ENCODE measurements around the gene INO80D.
"Not testable (repeated sequence)": the region's sequence is repeated elsewhere in the genome, so short reads cannot be mapped to it uniquely, and the experiment has no call there.

INO80D gene, protein sequence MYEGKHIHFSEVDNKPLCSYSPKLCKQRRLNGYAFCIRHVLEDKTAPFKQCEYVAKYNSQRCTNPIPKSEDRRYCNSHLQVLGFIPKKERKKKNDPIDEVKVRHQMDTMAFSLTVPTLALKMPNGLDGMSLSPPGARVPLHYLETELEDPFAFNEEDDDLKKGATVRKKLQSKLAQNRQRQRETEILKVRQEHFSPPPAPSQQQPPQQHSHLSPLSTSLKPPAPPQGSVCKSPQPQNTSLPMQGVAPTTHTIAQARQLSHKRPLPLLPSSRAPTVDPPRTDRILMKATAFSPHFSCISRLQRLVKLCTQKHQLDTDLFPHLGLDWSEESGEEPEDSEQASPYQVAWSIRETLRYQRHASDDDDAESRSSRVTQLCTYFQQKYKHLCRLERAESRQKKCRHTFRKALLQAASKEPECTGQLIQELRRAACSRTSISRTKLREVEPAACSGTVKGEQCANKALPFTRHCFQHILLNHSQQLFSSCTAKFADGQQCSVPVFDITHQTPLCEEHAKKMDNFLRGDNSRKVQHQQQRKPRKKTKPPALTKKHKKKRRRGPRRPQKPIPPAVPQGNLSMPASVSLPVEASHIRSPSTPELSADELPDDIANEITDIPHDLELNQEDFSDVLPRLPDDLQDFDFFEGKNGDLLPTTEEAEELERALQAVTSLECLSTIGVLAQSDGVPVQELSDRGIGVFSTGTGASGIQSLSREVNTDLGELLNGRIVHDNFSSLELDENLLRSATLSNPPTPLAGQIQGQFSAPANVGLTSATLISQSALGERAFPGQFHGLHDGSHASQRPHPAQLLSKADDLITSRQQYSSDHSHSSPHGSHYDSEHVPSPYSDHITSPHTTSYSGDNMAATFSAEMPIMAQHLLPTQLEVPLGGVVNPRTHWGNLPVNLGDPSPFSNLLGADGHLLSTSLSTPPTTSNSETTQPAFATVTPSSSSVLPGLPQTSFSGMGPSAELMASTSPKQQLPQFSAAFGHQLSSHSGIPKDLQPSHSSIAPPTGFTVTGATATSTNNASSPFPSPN

DNA sequence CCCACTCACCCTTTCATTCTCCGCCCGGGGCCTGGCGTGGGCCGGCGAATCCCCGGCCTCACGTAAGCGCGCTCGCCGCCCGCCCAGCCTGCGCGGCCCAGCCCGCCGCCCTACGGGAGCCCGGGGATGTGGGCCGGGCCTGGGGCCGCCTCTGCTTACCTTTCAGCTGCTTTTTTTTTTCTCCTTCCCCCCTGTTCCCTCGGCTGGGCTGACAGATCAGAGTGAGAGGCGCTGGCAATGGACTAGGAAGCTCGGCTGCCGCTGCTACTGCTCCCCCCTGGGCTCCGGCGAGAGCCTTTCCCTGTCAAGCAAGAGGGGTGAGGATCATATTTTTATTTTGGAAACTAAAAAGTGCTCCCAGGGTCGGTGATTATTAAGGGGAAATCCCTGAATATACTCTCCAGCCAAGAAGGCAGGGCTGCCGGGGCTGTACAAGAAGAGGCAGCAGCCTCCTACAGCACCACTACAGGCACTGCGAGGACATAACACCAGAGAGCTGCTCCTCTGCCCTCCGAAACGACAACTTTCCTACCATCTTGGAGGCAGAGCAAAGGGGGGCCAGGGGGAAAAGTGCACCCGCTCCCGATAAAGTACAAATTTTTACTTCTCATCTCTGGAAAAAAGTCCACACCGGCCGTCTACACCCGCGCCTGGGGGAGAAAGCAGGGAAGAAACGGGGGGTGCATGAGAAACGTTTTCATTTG, at the start of gene INO80D:
TSS of gene INO80D (minus strand) at position 433 of the 704 bp plus-strand sequence. CDS start 23,158 bp downstream, outside the sequence.
- DNase-seq (ENCODE audit: low spot score), result peak; percentile 61

GRCh38 chr2:206127656-206128055, 41.7 kb upstream of the INO80D start:
- no peak for DNase-seq (ENCODE audit: low spot score)

DNA sequence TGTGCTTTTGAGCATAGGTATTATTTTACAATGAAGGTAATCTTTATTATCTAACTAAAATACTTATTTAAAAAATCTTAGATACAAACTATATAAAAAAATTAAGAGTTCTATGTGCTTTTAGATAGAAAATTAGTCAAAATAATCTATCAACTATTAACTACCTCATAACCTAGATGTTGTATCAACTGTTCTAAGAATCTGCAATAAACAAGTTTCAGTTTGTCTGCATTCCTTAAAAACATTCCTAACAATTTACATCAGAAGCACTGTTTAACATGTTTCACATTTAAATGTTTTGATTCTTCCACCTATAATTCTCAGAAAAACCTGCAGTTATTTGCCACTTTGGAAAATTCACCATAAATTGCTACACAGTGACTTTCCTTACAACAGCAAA, 39.9 kb upstream of the INO80D start:
- DNase-seq (ENCODE audit: low spot score), result no peak

- DNase-seq (ENCODE audit: low spot score), result not testable (repeated sequence)
Observed at GRCh38 chr2:206122569-206122968, 36.6 kb upstream of the INO80D start.

- DNase-seq (ENCODE audit: low spot score), result no peak
Observed at GRCh38 chr2:206116278-206116677, 30.3 kb upstream of the INO80D start.

DNA sequence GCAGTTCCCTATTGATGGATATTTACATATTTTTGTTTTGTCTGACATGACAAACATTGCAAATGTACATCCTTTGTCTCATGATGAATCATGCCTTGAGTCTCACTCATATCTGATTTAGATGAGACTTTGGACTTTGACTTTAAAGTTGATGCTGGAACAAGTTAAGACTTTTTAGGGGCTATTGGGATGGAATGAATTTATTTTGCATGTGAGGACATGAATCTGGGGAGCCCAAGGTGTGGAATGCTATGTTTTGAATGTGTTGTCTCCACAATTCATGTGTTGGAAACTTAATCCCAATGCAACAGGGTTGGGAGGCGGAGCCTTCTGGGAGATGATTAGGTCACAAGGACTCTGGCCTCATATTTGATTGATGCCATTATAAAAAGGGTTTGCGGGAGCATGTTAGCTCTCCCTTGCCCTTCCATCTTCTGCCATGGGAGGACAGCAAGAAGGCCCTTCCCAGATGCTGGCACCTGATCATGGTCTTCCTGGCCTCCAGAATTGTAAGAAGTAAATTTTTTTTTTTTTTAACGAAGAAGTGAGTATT, 29.1 kb upstream of the INO80D start:
- no peak for DNase-seq (ENCODE audit: low spot score)

- DNase-seq (ENCODE audit: low spot score), result no peak
Observed at GRCh38 chr2:206112846-206113547, 27.0 kb upstream of the INO80D start.

DNA sequence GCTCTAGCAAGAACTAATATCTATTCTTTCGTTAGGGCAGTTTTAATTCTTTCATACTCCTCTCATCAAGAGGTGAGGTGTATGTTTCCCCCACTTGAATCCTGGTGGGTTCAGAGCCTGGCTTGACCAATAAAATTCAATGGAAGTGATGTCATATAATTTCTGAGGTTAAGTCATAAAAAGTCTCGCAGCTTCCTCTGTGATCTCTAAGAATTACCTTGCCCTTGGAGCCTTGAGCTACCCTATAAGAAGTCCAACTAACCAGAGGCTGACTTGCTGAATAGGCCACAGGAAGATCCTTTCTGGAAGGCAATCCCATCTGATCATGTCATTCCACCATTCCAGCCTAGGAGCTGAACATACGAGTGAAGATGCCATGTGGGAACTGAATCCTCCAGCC, 26.1 kb upstream of the INO80D start:
- DNase-seq (ENCODE audit: low spot score), result no peak

GRCh38 chr2:206108713-206109112, 22.7 kb upstream of the INO80D start:
- DNase-seq (ENCODE audit: low spot score), result no peak

DNA sequence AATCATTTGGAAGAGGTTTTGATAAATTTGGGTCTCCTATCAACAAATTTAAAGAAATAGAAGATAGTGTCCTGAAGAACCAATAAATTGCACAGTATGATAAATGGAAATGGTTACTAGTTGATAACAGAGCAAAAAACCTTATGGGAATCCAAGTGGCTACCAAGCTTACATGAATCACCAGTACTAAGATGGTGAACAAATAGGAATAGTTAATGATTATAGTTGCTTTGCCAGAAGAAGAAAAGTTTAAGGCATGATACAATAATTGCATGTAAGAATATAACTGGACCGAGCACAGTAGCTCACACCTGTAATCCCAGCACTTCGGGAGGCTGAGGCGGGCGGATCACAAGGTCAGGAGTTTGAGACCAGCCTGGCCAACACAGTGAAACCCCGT, 19.6 kb upstream of the INO80D start:
- DNase-seq (ENCODE audit: low spot score), result no peak

- DNase-seq (ENCODE audit: low spot score), result no peak
Observed at GRCh38 chr2:206105038-206105437, 19.1 kb upstream of the INO80D start.

DNA sequence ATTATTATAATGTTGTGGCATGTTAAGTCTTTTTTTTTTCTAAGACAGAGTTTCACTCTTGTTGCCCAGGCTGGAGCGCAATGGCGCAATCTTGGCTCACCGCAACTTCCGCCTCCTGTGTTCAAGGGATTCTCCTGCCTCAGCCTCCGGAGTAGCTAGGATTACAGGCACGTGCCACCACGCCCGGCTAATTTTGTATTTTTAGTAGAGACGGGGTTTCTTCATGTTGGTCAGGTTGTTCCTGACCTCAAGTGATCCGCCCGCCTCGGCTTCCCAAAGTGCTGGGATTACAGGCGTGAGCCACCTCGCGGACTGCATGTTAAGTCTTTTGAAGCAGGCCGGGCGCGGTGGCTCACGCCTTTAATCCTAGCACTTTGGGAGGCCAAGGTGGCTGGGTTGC, 12.9 kb upstream of the INO80D start:
- not testable (repeated sequence) for DNase-seq (ENCODE audit: low spot score)

DNA sequence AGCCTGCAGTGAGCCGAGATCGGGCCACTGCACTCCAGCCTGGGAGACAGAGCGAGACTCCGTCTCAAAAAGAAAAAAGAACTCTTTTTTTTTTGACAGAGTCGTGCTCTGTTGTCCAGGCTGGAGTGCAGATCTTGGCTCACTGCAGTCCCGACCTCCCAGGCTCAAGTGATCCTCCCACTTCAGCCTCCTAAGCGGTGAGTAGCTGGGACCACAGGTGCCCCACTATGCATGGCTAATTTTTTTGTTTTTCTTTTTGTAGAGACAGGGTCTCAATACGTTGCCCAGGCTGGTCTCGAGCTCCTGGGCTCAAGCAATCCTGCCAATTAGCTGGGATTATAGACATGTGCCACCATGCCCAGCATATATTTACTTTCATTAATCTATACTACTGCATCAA, 12.5 kb upstream of the INO80D start:
- no peak for DNase-seq (ENCODE audit: low spot score)

- no peak for DNase-seq (ENCODE audit: low spot score)
Observed at GRCh38 chr2:206096876-206097275, 10.9 kb upstream of the INO80D start.

GRCh38 chr2:206095536-206096332, 9.8 kb upstream of the INO80D start:
- DNase-seq (ENCODE audit: low spot score), result no peak

- no peak for DNase-seq (ENCODE audit: low spot score)
Observed at GRCh38 chr2:206092297-206092696, 6.3 kb upstream of the INO80D start.

DNA sequence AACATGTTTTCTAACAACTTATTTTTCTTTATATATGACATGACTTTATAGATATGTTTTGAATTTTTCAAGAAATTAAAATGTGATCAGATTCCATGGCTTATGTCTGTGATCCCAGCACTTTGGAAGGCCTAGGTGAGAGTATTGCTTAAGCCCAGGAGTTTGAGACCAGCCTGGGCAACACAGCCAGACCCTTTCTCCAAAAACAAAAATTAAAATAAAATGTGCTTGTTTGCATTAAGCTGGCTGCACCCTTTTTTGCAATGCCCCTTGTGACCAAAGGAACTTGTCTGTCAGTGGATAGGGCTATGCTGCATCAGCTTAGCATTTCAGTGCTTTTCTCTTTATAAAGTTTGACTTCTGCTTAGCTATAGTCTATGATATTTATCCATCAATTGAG, 2.3 kb upstream of the INO80D start:
- no peak for DNase-seq (ENCODE audit: low spot score)

DNA sequence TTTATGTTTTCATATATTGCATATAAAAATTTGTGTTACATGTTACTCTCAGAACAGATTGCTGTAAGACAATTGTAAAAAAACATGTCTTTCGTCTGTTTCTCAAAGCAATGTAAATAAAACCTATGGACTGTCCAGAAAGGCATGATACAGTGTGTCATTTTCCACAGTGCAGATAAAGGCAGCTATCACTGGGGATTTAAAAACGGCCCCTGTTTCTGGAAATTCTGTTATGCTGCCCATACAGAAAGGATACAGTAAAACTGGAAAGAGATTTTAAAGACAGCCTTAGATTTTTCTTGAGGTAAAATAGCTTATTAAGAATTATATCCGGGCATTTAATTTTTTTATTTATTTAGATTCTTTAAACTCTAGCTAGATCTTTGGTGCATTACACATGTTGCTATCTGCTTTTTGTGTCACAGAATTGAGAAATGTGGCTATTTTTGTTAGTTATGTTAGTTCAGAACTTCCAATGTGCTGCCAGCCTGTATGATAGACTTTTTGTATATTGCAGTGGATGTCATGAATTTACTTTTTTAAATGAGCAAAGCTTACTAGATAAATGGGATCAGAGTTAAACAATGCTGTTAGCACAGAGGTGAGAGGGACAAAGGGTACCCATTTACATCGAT, 859 bp upstream of the INO80D start:
- peak; percentile 23 for DNase-seq (ENCODE audit: low spot score)

DNA sequence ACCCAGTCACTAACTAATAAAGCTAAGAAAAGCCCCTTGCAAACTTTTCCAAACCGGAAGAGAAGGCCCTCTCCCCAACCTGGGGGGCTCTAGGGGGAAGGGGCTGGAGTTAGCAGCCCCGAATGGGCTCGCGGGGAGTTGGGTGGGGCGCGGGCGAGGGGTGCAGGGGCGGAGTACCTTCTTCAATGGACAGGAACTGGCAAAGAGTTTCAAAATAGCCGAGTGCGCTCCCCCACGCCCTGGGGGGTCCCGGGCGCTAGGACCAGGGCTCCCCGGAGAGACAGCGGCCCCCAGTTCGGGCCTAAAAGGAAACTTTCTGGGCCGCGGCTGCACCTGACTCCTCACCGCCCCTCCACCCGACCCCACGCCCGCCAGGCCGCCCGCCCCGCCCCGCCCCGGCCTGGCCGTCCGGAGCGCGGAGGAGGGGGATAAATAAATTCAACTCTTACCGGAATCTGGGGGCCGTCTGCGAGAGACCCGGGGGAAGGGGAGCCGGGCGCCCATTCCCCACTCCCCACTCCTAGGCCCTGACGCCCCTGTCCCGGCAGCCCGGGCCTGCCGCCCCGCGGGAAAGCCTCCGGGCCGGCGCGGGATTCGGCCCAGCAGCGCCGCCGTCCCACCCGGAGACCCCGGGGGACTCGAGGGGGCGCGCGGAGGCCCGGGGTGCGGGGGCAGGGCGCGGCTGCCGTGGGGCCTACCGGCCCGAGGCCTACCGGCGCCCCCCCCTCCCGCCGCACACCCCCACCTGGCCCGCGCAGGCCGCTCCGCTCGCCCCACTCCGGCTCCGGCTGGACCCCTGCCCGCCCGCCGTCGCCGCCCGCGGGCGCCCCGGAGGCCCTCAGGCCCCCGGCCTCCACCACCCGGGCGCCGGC, 868 bp downstream of the INO80D start:
- DNase-seq (ENCODE audit: low spot score), result peak; percentile 35
